ENCODE measurements around the gene MT1X. TPM values are rescaled to one million over a fixed set of nuclear protein-coding genes. Genes with fewer than 3 reads are reported as not detected.

Gene MT1X
- total RNA-seq, 1 donor from 2014 or later, result 18.8 TPM

GRCh38 chr16:56679818-56680217 is 2.5 kb upstream of the MT1X start:
- H3K36me3 Mint-ChIP-seq (ENCODE audit: low read depth), result no peaks in the 10 kb centered on the region
- peaks cover 33% of the 10 kb centered on the region for H3K27me3 Mint-ChIP-seq (ENCODE audit: low read depth)
- no peak overlapping the region for H3K27ac Mint-ChIP-seq (ENCODE audit: unreplicated experiment)
- TF ChIP-seq CTCF (conservative IDR thresholded peaks at IDR 0.05), result no peak
- no peak for DNase-seq (ENCODE audit: low read depth, low spot score)
- peaks cover 14% of the 10 kb centered on the region for H3K4me1 Mint-ChIP-seq
- no peak overlapping the region for H3K4me3 Mint-ChIP-seq
- H3K9me3 Mint-ChIP-seq, result no peaks in the 10 kb centered on the region

- Mint-ChIP-seq H3K27me3 (ENCODE audit: low read depth) (peaks cover 8% of the 10 kb centered on the region), H3K9me3 (peaks cover 4% of the 10 kb centered on the region), H3K36me3 (ENCODE audit: low read depth) (no peaks in the 10 kb centered on the region), H3K27ac (ENCODE audit: unreplicated experiment) (no peak overlapping the region), H3K4me3 (peak overlapping the region; percentile 89), H3K4me1 (peaks cover 14% of the 10 kb centered on the region)
- DNase-seq (ENCODE audit: low read depth, low spot score), result no peak
- TF ChIP-seq CTCF (conservative IDR thresholded peaks at IDR 0.05), result no peak
These were observed 580 bp downstream of the MT1X start for GRCh38 chr16:56682703-56683397.

- H3K36me3 Mint-ChIP-seq (ENCODE audit: low read depth), result no peaks in the 10 kb centered on the region
- H3K4me1 Mint-ChIP-seq, result peaks cover 14% of the 10 kb centered on the region
- no peak for TF ChIP-seq CTCF (conservative IDR thresholded peaks at IDR 0.05)
- peak overlapping the region; percentile 54 for H3K4me3 Mint-ChIP-seq
- DNase-seq (ENCODE audit: low read depth, low spot score), result no peak
- no peak overlapping the region for H3K27ac Mint-ChIP-seq (ENCODE audit: unreplicated experiment)
- peaks cover 5% of the 10 kb centered on the region for H3K9me3 Mint-ChIP-seq
- peaks cover 6% of the 10 kb centered on the region for H3K27me3 Mint-ChIP-seq (ENCODE audit: low read depth)
These were observed 1.3 kb downstream of the MT1X start for GRCh38 chr16:56683424-56684172.

DNA sequence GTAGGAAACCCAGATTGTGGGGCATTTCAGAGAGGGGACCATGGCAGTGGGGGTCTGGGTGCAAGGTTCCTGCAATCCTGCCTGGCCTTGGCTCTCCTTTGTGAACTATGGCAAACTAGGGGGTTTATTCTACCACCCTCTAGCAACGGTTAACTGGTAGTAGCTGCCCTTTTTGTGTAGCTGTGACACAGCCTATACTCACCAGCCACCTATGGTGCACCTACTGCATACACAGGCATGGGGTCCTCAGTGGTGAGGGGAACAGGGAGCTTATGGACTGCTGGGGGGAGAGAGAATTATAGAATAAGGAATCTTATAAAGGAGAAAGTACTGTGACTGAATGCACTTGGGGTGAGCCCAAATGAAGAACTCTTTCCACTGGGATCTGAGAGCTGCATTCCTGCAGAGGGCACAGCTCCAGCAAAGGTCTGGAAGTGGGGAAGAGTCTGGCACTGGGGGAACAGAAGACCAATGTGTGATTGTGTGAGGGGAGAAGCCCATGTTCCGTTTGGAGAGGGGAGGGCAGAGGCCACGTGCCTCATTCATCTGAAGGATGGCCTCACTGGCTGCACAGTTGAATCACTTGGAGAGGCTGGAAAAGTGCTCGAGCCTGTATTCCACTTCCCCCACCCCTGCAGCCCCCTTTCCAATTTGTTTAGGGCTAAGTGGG is 2.1 kb downstream of the MT1X start:
- no peak for DNase-seq (ENCODE audit: low read depth, low spot score)
- Mint-ChIP-seq H3K4me1 (peaks cover 17% of the 10 kb centered on the region), H3K4me3 (peak overlapping the region; percentile 54), H3K9me3 (peaks cover 5% of the 10 kb centered on the region), H3K36me3 (ENCODE audit: low read depth) (no peaks in the 10 kb centered on the region), H3K27me3 (ENCODE audit: low read depth) (peaks cover 6% of the 10 kb centered on the region), H3K27ac (ENCODE audit: unreplicated experiment) (no peak overlapping the region)
- TF ChIP-seq CTCF (conservative IDR thresholded peaks at IDR 0.05), result no peak

DNA sequence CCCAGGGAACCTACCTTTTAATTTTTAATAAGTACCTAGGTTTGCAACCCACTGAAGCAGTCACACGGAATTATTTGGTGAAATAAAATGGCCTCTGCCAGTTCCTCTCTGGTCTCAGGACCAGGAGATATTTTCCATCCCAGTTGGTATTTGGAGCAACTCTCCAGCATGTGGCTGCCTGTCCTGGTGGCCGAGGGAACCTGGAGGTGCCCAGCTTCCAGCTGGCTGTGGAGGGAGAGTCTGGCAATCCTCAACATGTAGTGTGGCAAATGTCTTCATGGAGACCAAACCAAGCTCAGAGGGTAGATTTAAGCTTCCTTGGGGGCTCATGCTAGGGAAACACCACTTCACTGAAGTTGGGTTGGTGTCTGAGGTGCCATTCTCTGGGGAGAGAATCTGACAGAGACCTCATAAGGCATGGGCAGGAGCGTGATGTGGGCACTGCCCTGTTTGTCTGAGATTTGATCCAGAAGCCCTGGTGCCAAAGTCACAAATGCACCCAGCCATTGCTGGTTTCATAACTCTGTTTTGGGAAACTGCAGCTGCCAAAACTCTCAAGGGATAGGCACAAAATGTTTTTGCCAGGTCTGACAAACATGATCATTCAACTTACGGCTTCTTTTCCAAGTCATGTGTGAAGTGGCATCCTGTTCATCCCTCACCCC is 2.8 kb downstream of the MT1X start:
- Mint-ChIP-seq H3K27me3 (ENCODE audit: low read depth) (peaks cover 6% of the 10 kb centered on the region), H3K9me3 (peaks cover 5% of the 10 kb centered on the region)
- TF ChIP-seq CTCF (conservative IDR thresholded peaks at IDR 0.05), result no peak

More for the DNA sequence above, 2.8 kb downstream of the MT1X start:
- H3K27ac Mint-ChIP-seq (ENCODE audit: unreplicated experiment), result no peak overlapping the region
- H3K4me3 Mint-ChIP-seq, result no peak overlapping the region
- DNase-seq (ENCODE audit: low read depth, low spot score), result no peak
- H3K36me3 Mint-ChIP-seq (ENCODE audit: low read depth), result no peaks in the 10 kb centered on the region
- H3K4me1 Mint-ChIP-seq, result peaks cover 17% of the 10 kb centered on the region
